Trophoblast cell (in vitro differentiated cells and primary cell): ENCODE results near the gene BCAS4.

Source experiments
- DNase-seq, 2 donors: peaks; one replicate each; pipeline ENCODE4 v3.0.0-alpha.2; 2016
- H2AFZ ChIP-seq: 2 replicates; pipeline ENCODE4 v1.6.1; 2013; ENCODE audit warnings: low read length, moderate library complexity, mild to moderate bottlenecking; ENCODE audit not compliant: insufficient read depth, poor library complexity
- H2AK5ac ChIP-seq: 2 replicates; pipeline ENCODE4 v1.6.1; 2013; ENCODE audit warnings: mild to moderate bottlenecking, low read length
- H2BK120ac ChIP-seq: 2 replicates; pipeline ENCODE4 v1.6.1; 2013; ENCODE audit warnings: low read length, mild to moderate bottlenecking, moderate library complexity; ENCODE audit not compliant: insufficient read depth, poor library complexity
- H2BK12ac ChIP-seq: 2 replicates; pipeline ENCODE4 v1.6.1; 2013; ENCODE audit warnings: mild to moderate bottlenecking, low read length, moderate library complexity
- H2BK5ac ChIP-seq: 2 replicates; pipeline ENCODE4 v1.6.1; 2013; ENCODE audit warnings: low read length, low read depth, moderate library complexity, mild to moderate bottlenecking; ENCODE audit not compliant: poor library complexity
- H3K14ac ChIP-seq: 2 replicates; pipeline ENCODE4 v1.6.1; 2013; ENCODE audit warnings: mild to moderate bottlenecking, low read length
- H3K18ac ChIP-seq: 2 replicates; pipeline ENCODE4 v1.6.1; 2013; ENCODE audit warnings: mild to moderate bottlenecking, low read length
- H3K23ac ChIP-seq: 2 replicates; pipeline ENCODE4 v1.6.1; 2013; ENCODE audit warnings: low read length
- H3K27ac ChIP-seq: 2 replicates; pipeline ENCODE4 v1.5.1; 2013; ENCODE audit warnings: low read depth, mild to moderate bottlenecking, inconsistent platforms, low read length, moderate library complexity
- H3K27me3 ChIP-seq: 2 replicates; pipeline ENCODE4 v1.6.1; 2013; ENCODE audit warnings: inconsistent platforms, mild to moderate bottlenecking, low read length, moderate library complexity; ENCODE audit not compliant: insufficient read depth
- H3K36me3 ChIP-seq, 2 experiments: 1 replicate in 1 of 2; 2 replicates in 1 of 2; pipeline ENCODE4 v1.6.1; 2013; ENCODE audit warnings: low read length in 2 of 2, mild to moderate bottlenecking in 2 of 2, moderate library complexity in 1 of 2; ENCODE audit not compliant: insufficient read depth in 2 of 2, control insufficient read depth in 1 of 2
- H3K4ac ChIP-seq: 2 replicates; pipeline ENCODE4 v1.6.1; 2013; ENCODE audit warnings: low read depth, mild to moderate bottlenecking, low read length, moderate library complexity
- H3K4me1 ChIP-seq, 2 experiments: 1 replicate in 1 of 2; 2 replicates in 1 of 2; pipeline ENCODE4 v1.6.1; 2013; ENCODE audit warnings: low read length in 2 of 2, mild to moderate bottlenecking in 2 of 2, moderate library complexity in 1 of 2; ENCODE audit not compliant: insufficient read depth in 2 of 2, control insufficient read depth in 1 of 2
- H3K4me2 ChIP-seq: 2 replicates; pipeline ENCODE4 v1.6.1; 2013; ENCODE audit warnings: inconsistent platforms, mild to moderate bottlenecking, low read length, moderate library complexity
- H3K4me3 ChIP-seq: 2 replicates; pipeline ENCODE4 v1.5.1; 2013; ENCODE audit warnings: mild to moderate bottlenecking, low read depth, low read length, inconsistent platforms
- H3K79me1 ChIP-seq: one replicate; pipeline ENCODE4 v1.6.1; 2013; ENCODE audit warnings: low read length
- H3K79me2 ChIP-seq: 2 replicates; pipeline ENCODE4 v1.6.1; 2013; ENCODE audit warnings: low read length, mild to moderate bottlenecking; ENCODE audit not compliant: control insufficient read depth, insufficient read depth, poor library complexity
- H3K9ac ChIP-seq: 2 replicates; pipeline ENCODE4 v1.6.1; 2013; ENCODE audit warnings: mild to moderate bottlenecking, low read length
- H3K9me3 ChIP-seq: 2 replicates; pipeline ENCODE4 v1.6.1; 2013; ENCODE audit warnings: low read depth, mild to moderate bottlenecking, control low read depth, inconsistent platforms, low read length; ENCODE audit not compliant: insufficient read depth
- H4K12ac ChIP-seq: 2 replicates; pipeline ENCODE4 v1.6.1; 2013; ENCODE audit warnings: low read depth, mild to moderate bottlenecking, low read length, moderate library complexity
- H4K8ac ChIP-seq: 2 replicates; pipeline ENCODE4 v1.6.1; 2013; ENCODE audit warnings: low read depth, mild to moderate bottlenecking, low read length, moderate library complexity
- H4K91ac ChIP-seq: one replicate; pipeline ENCODE4 v1.6.1; 2013; ENCODE audit warnings: low read depth, mild to moderate bottlenecking, low read length, moderate library complexity
- WGBS: extraction: QIAGEN DNeasy Blood & Tissue Kit; methylation state at CpG from one replicate; pipeline ENCODE4 v1.1.7; 2013; ENCODE audit warnings: missing lambda C conversion rate; ENCODE audit not compliant: insufficient read length, insufficient coverage; ENCODE audit errors: extremely low coverage; 5-methylcytosine and 5-hydroxymethylcytosine counted together

Gene BCAS4

GRCh38 chr20:50813101-50813643 lies 18.3 kb downstream of the BCAS4 start:
- no peak overlapping the region for H2BK120ac ChIP-seq
- no peak overlapping the region for H2BK5ac ChIP-seq
- H2BK12ac ChIP-seq = no peak overlapping the region
- no peak overlapping the region for H3K27ac ChIP-seq
- peaks cover 2% of the 10 kb centered on the region for H3K9me3 ChIP-seq
- no peak overlapping the region for H3K4ac ChIP-seq
- H3K4me2 ChIP-seq = no peak overlapping the region
- no peak overlapping the region for H3K23ac ChIP-seq
- peaks cover 1 to 2% of the 10 kb centered on the region in 2 experiments for H3K4me1 ChIP-seq
- no peak overlapping the region for H3K4me3 ChIP-seq
- H4K91ac ChIP-seq = no peak overlapping the region
- H2AFZ ChIP-seq = no peak overlapping the region
- peaks cover 2% of the 10 kb centered on the region for H3K79me1 ChIP-seq
- no peaks in the 10 kb centered on the region for H3K27me3 ChIP-seq
- no peak overlapping the region for H2AK5ac ChIP-seq
- no CpG with 5 or more reads among the region's 10 CpGs for WGBS
- H3K79me2 ChIP-seq = no peaks in the 10 kb centered on the region
- no peak overlapping the region for H3K14ac ChIP-seq
- no peak overlapping the region for H4K12ac ChIP-seq
- no peak for DNase-seq
- H4K8ac ChIP-seq = no peak overlapping the region
- no peaks in the 10 kb centered on the region for H3K36me3 ChIP-seq
- H3K18ac ChIP-seq = no peak overlapping the region
- H3K9ac ChIP-seq = no peak overlapping the region

DNA sequence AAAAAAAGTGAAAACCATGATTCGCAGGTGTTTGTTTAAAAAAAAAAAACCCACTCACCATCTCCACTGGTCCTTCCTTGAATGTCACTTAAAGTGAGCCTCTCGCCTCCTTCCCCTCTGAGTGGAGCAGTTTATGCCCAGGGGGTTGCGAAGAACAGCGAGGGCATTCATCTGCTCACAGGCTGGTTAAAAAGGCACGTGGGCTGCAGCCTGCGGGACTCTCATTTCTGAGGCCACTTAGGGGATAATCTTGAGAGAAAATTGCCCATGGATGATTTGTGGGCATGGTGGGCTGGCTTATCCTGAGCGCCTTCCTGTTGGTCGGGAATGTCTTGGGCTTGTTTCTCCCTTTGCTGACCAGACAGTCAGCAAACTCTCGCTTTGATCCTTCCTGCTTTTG lies 18.9 kb downstream of the BCAS4 start:
- DNase-seq = no peak
- no peak overlapping the region for H3K14ac ChIP-seq
- H4K8ac ChIP-seq = no peak overlapping the region
- no peak overlapping the region for H3K4ac ChIP-seq
- peaks cover 5% of the 10 kb centered on the region for H3K79me1 ChIP-seq
- H4K91ac ChIP-seq = no peak overlapping the region
- no peak overlapping the region for H3K4me2 ChIP-seq
- peaks cover 2% of the 10 kb centered on the region for H3K9me3 ChIP-seq
- peaks cover 5 to 6% of the 10 kb centered on the region in 2 experiments for H3K4me1 ChIP-seq
- H3K9ac ChIP-seq = no peak overlapping the region
- H3K18ac ChIP-seq = no peak overlapping the region
- H3K23ac ChIP-seq = no peak overlapping the region
- H3K27me3 ChIP-seq = no peaks in the 10 kb centered on the region
- no peaks in the 10 kb centered on the region for H3K36me3 ChIP-seq
- no peaks in the 10 kb centered on the region for H3K79me2 ChIP-seq
- no peak overlapping the region for H2BK120ac ChIP-seq
- H2BK12ac ChIP-seq = no peak overlapping the region
- H2AFZ ChIP-seq = no peak overlapping the region
- H3K27ac ChIP-seq = no peak overlapping the region
- no peak overlapping the region for H3K4me3 ChIP-seq
- H2BK5ac ChIP-seq = no peak overlapping the region
- no peak overlapping the region for H2AK5ac ChIP-seq
- no peak overlapping the region for H4K12ac ChIP-seq
- no CpG with 5 or more reads among the region's 9 CpGs for WGBS

GRCh38 chr20:50814438-50815161 lies 19.7 kb downstream of the BCAS4 start:
- Histone ChIP-seq H3K4ac (no peak overlapping the region), H4K91ac (no peak overlapping the region), H3K4me3 (no peak overlapping the region), H3K9me3 (peaks cover 2% of the 10 kb centered on the region), H2BK12ac (no peak overlapping the region), H2AFZ (no peak overlapping the region), H3K23ac (no peak overlapping the region), H2AK5ac (no peak overlapping the region), H2BK5ac (no peak overlapping the region), H3K36me3 (no peaks in the 10 kb centered on the region), H3K27me3 (no peaks in the 10 kb centered on the region), H3K9ac (no peak overlapping the region), H3K18ac (no peak overlapping the region), H3K4me1 (peaks cover 5 to 6% of the 10 kb centered on the region in 2 experiments), H2BK120ac (no peak overlapping the region), H4K12ac (no peak overlapping the region), H3K79me1 (peaks cover 5% of the 10 kb centered on the region), H3K4me2 (no peak overlapping the region), H4K8ac (no peak overlapping the region), H3K79me2 (no peaks in the 10 kb centered on the region), H3K27ac (no peak overlapping the region), H3K14ac (no peak overlapping the region)
- no peak for DNase-seq
- WGBS = no CpG with 5 or more reads among the region's 9 CpGs

DNA sequence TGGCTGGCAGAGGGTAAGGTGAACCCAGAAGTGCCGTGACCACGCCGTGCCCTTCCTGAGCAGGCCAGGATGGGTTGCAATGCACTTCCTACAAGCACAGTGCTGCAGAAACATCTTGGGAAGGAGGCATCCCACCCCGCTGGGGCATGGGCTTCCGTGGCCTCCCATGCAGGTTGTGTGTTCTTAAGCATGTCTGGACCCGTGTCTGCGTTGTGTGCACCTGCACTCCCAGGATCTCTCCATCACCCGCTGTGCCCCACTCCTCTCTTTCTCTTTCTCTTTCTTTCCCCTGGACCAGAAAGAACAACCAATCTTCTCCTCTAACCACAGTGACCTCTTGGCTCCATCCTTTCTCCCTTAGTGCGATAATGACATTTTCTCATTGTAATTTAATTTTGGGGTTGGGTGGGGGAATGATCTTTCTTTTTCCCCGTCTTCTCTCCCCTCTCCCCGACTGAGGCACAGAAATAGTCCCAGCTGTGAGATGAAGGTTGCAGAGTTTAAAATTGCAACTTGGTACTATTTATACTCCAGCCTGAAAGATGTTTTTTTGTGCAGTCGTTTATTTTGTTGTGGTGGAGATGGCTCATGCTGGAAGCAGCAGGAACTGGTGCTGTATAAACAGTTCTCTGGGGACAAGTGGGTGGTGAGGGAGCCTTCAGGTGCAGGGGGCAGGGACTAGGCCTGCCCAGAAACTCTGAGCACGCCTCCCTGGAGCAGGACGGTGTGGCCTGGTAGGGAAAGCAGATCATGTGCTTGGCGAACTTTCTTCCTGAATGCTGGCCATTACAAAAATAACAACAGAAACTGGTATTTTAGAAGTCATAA lies 20.5 kb downstream of the BCAS4 start:
- peaks cover 5 to 6% of the 10 kb centered on the region in 2 experiments for H3K4me1 ChIP-seq
- no peak overlapping the region for H3K4me3 ChIP-seq
- H3K27ac ChIP-seq = no peak overlapping the region
- H3K23ac ChIP-seq = no peak overlapping the region
- no peaks in the 10 kb centered on the region for H3K79me2 ChIP-seq
- H2AFZ ChIP-seq = no peak overlapping the region
- H4K12ac ChIP-seq = no peak overlapping the region
- peaks cover 5% of the 10 kb centered on the region for H3K79me1 ChIP-seq
- no peak overlapping the region for H3K9ac ChIP-seq
- H2BK5ac ChIP-seq = no peak overlapping the region
- no peak overlapping the region for H4K8ac ChIP-seq
- H2BK120ac ChIP-seq = no peak overlapping the region
- H3K9me3 ChIP-seq = peaks cover 2% of the 10 kb centered on the region
- H2AK5ac ChIP-seq = no peak overlapping the region
- H3K4me2 ChIP-seq = no peak overlapping the region
- no peak for DNase-seq
- H3K14ac ChIP-seq = no peak overlapping the region
- H4K91ac ChIP-seq = no peak overlapping the region
- H3K4ac ChIP-seq = no peak overlapping the region
- WGBS = no CpG with 5 or more reads among the region's 15 CpGs
- H2BK12ac ChIP-seq = no peak overlapping the region
- no peak overlapping the region for H3K18ac ChIP-seq
- H3K27me3 ChIP-seq = no peaks in the 10 kb centered on the region
- no peaks in the 10 kb centered on the region for H3K36me3 ChIP-seq
